Gastroesophageal sphincter (tissue), 4 donors: ENCODE data around the gene FABP6. TPM values are rescaled to one million over a fixed set of nuclear protein-coding genes. Genes with fewer than 3 reads are reported as not detected.
A peak's percentile ranks its signal among the peaks of the same experiment; 100 is the strongest.

Experiments used
- ATAC-seq: fragments of 150-250 bp; one replicate; pipeline ENCODE4 v1.9.1; 2016; ENCODE audit warnings: mild to moderate bottlenecking, moderate library complexity
- H3K27ac ChIP-seq, 4 donors: fragments of 200-600 bp; sonication (generic) in 3 of 4; 1 replicate in 3 of 4; 2 replicates in 1 of 4; pipeline ENCODE4 v1.5.1; 2016 to 2019
- H3K27me3 ChIP-seq: fragments of 200-600 bp; sonication (generic); one replicate; pipeline ENCODE4 v1.5.1; 2019
- H3K36me3 ChIP-seq, 2 donors: fragments of 200-600 bp; sonication (generic); one replicate each; pipeline ENCODE4 v1.5.1; 2019; ENCODE audit warnings: control low read depth in 1 of 2
- H3K4me1 ChIP-seq, 3 donors: fragments of 200-600 bp; sonication (generic); 1 replicate in 2 of 3; 2 replicates in 1 of 3; pipeline ENCODE4 v1.5.1; 2016 to 2019; ENCODE audit warnings: control low read depth in 2 of 3
- H3K4me3 ChIP-seq, 2 donors: fragments of 200-600 bp; sonication (generic); one replicate each; pipeline ENCODE4 v1.5.1; 2019; ENCODE audit warnings: mild to moderate bottlenecking in 1 of 2, moderate library complexity in 1 of 2
- H3K9me3 ChIP-seq, 3 donors: fragments of 200-600 bp; sonication (generic); one replicate each; pipeline ENCODE4 v1.5.1; 2017 to 2019; ENCODE audit warnings: control low read depth in 2 of 3
- CTCF ChIP-seq, 4 experiments: fragments of 200-600 bp in 2 of 4; fragments of 450-650 bp in 2 of 4; sonication (generic) in 1 of 4; IDR thresholded peaks; one replicate each; pipeline ENCODE4 v1.5.1; 2017 to 2019; ENCODE audit warnings: antibody characterized with exemption in 4 of 4, mild to moderate bottlenecking in 2 of 4, moderate library complexity in 2 of 4
- EP300 ChIP-seq: sonication (generic); formaldehyde crosslinking; IDR thresholded peaks from one replicate; pipeline ENCODE4 v1.6.1; 2017; ENCODE audit warnings: antibody characterized with exemption, mild to moderate bottlenecking
- POLR2A ChIP-seq, 2 donors: fragments of 450-650 bp; IDR thresholded peaks; one replicate each; pipeline ENCODE4 v1.6.1; 2017; ENCODE audit warnings: antibody characterized with exemption in 2 of 2, mild to moderate bottlenecking in 2 of 2, moderate library complexity in 1 of 2
- POLR2AphosphoS5 ChIP-seq: sonication (generic); formaldehyde crosslinking; IDR thresholded peaks from one replicate; pipeline ENCODE4 v1.6.1; 2017; ENCODE audit warnings: antibody characterized with exemption
- WGBS, 2 donors: methylation state at CpG; one replicate each; pipeline ENCODE4 v1.1.5; 2018; ENCODE audit warnings: low coverage in 1 of 2; 5-methylcytosine and 5-hydroxymethylcytosine counted together
- total RNA-seq, 4 donors: library from RNA; depleted of rRNA; stranded (reverse); fragments of >200 nt; gene quantifications; one replicate each; pipeline ENCODE4 v1.1.0, GENCODE V29; 2016

Gene FABP6
- total RNA-seq, 4 donors from 2014 or later: not detected

GRCh38 chr5:160287378-160288051 is 58.2 kb downstream of the FABP6 start:
- H3K4me3 ChIP-seq: no peak overlapping the region
- H3K9me3 ChIP-seq: no peaks in the 10 kb centered on the region
- no peaks in the 10 kb centered on the region for H3K36me3 ChIP-seq
- H3K27me3 ChIP-seq: no peaks in the 10 kb centered on the region
- TF ChIP-seq EP300 (no peak), CTCF (IDR thresholded peaks at IDR 0.05) (no peak), POLR2A (IDR thresholded peaks at IDR 0.05) (no peak), POLR2AphosphoS5 (no peak)
- peaks cover 4 to 22% (median 11%) of the 10 kb centered on the region in 3 donors for H3K4me1 ChIP-seq
- ATAC-seq: peak; percentile 50
- peak overlapping the region in 3 of 4 donors; percentile 33 to 72 (median 64) for H3K27ac ChIP-seq
- 0 to 20% methylated on average over 1 to 4 of the region's 8 CpGs for WGBS, 2 donors

Other genes with a start within 250 kb of the FABP6 start
- 10 to 100 TPM; 39.3 to 62.9 (median 58.9) TPM for gene TTC1, start 220.4 kb upstream of the FABP6 start, total RNA-seq
- gene PWWP2A, start 110.1 kb upstream of the FABP6 start, total RNA-seq: 10 to 100 TPM; 18.3 to 34.7 (median 28.8) TPM
- gene CCNJL, start 83.1 kb downstream of the FABP6 start, total RNA-seq: 1 to 10 TPM in 1 of 4 donors, under 1 TPM in 3; 0.35 to 1.9 (median 0.65) TPM
- 1 to 10 TPM; 1.5 to 6.9 (median 3.2) TPM for gene C1QTNF2, start 141.1 kb downstream of the FABP6 start, total RNA-seq
- 1 to 10 TPM; 3.5 to 9.5 (median 6.8) TPM for gene FAM200C, start 170.5 kb downstream of the FABP6 start, total RNA-seq
- gene SLU7, start 189.6 kb downstream of the FABP6 start, total RNA-seq: 100 to 1,000 TPM in 1 of 4 donors, 10 to 100 TPM in 3; 52.6 to 133 (median 88.3) TPM
- 10 to 100 TPM in 1 of 4 donors, 1 to 10 TPM in 3; 3.5 to 31.8 (median 4.8) TPM for gene PTTG1, start 192.3 kb downstream of the FABP6 start, total RNA-seq